HEK293T (cell line): ENCODE data around the gene TXN2.

ENCODE experiments used
- CTCF ChIA-PET: fragments of 350-600 bp; formaldehyde crosslinking; extraction: SDS; loops from one replicate; lab custom pipeline; 2021; ENCODE audit warnings: antibody characterized with exemption, inconsistent platforms; lab: Yijun Ruan, JAX
- POLR2A ChIA-PET: fragments of 350-600 bp; formaldehyde crosslinking; extraction: SDS; loops from one replicate; lab custom pipeline; 2020; ENCODE audit warnings: antibody characterized with exemption, inconsistent platforms; lab: Yijun Ruan, JAX
- DNase-seq: peaks from one replicate; pipeline ENCODE4 v3.0.0; 2012; ENCODE audit warnings: mixed read lengths; ENCODE audit errors: extremely low spot score
- ARNT ChIP-seq: fragments of 450-650 bp; IDR thresholded peaks from 2 replicates; pipeline ENCODE4 v1.6.1; 2017; ENCODE audit warnings: mild to moderate bottlenecking
- BHLHE40 ChIP-seq: fragments of 450-650 bp; IDR thresholded peaks from 2 replicates; pipeline ENCODE4 v1.6.1; 2016; ENCODE audit warnings: mild to moderate bottlenecking, moderate library complexity, borderline replicate concordance
- CTBP1 ChIP-seq: fragments of 450-650 bp; IDR thresholded peaks from 2 replicates; pipeline ENCODE4 v1.6.1; 2016; ENCODE audit warnings: borderline replicate concordance
- ELF4 ChIP-seq: fragments of 450-650 bp; IDR thresholded peaks from 2 replicates; pipeline ENCODE4 v1.6.1; 2017; ENCODE audit warnings: antibody characterized with exemption
- FOXA1 ChIP-seq: fragments of 450-650 bp; IDR thresholded peaks from 2 replicates; pipeline ENCODE4 v1.6.1; 2016; ENCODE audit warnings: mild to moderate bottlenecking
- FOXK2 ChIP-seq: fragments of 450-650 bp; IDR thresholded peaks from 2 replicates; pipeline ENCODE4 v1.6.1; 2016; ENCODE audit warnings: mild to moderate bottlenecking
- FOXM1 ChIP-seq: fragments of 450-650 bp; IDR thresholded peaks from 2 replicates; pipeline ENCODE4 v1.6.1; 2017; ENCODE audit warnings: mild to moderate bottlenecking, borderline replicate concordance
- HDGF ChIP-seq: fragments of 450-650 bp; IDR thresholded peaks from 2 replicates; pipeline ENCODE4 v1.6.1; 2017; ENCODE audit warnings: antibody characterized with exemption, borderline replicate concordance
- L3MBTL2 ChIP-seq: fragments of 450-650 bp; conservative IDR thresholded peaks from 2 replicates; pipeline ENCODE4 v1.6.1; 2016; ENCODE audit warnings: mild to moderate bottlenecking
- LEF1 ChIP-seq: fragments of 450-650 bp; IDR thresholded peaks from 2 replicates; pipeline ENCODE4 v1.6.1; 2017; ENCODE audit warnings: mild to moderate bottlenecking, borderline replicate concordance
- NFRKB ChIP-seq: fragments of 450-650 bp; IDR thresholded peaks from 2 replicates; pipeline ENCODE4 v1.6.1; 2016; ENCODE audit warnings: mild to moderate bottlenecking, moderate library complexity
- PKNOX1 ChIP-seq: fragments of 450-650 bp; IDR thresholded peaks from 2 replicates; pipeline ENCODE4 v1.6.1; 2016
- SP1 ChIP-seq: fragments of 450-650 bp; IDR thresholded peaks from 2 replicates; pipeline ENCODE4 v1.6.1; 2017
- SUZ12 ChIP-seq: fragments of 450-650 bp; IDR thresholded peaks from 2 replicates; pipeline ENCODE4 v1.6.1; 2016; ENCODE audit warnings: mild to moderate bottlenecking
- TARDBP ChIP-seq: fragments of 450-650 bp; IDR thresholded peaks from 2 replicates; pipeline ENCODE4 v1.6.1; 2016
- ZNF384 ChIP-seq: fragments of 450-650 bp; IDR thresholded peaks from 2 replicates; pipeline ENCODE4 v1.6.1; 2016

The TXN2 gene

GRCh38 chr22:36472689-36473088 is 8.8 kb downstream of the TXN2 start:
- ChIA-PET POLR2A (no interaction called here), CTCF (no interaction called here)
- TF ChIP-seq ARNT (no peak), NFRKB (no peak), FOXK2 (no peak), PKNOX1 (no peak), ELF4 (no peak), BHLHE40 (no peak), SP1 (no peak), SUZ12 (no peak), ZNF384 (no peak), LEF1 (no peak), TARDBP (no peak), FOXM1 (no peak), FOXA1 (no peak), L3MBTL2 (no peak), CTBP1 (no peak), HDGF (no peak)

DNA sequence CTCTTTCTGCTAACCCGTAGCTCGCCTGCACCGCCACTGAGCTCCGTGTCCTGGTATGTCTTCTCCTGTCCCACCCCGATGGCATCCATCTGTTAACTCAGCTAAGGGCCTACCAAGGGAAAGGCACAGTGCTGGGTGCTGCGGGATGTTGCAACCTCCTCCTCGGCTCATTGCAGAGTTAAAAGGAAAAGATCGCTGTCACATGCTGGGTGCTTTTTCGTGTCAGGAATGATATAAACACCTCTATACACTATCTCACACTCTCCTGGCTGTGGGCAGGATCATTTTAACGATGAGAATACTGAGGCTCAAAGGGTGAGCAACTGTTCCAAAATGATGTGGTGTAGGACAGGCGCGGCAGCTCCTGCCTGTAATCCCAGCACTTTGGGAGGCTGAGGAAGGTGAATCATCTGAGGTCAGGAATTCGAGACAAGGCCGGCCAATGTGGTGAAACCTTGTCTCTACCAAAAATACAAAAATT is 10.1 kb downstream of the TXN2 start:
- CTCF ChIA-PET: interaction anchor here (0.9 to 1.9 kb wide), 4 partner anchors 12 to 176 kb away, joined by 4 to 36 read pairs (median 8); no protein-coding TSS in a partner anchor
- POLR2A ChIA-PET: interaction anchor here (1.0 to 2.1 kb wide), 3 partner anchors 12 to 169 kb away, joined by 3 to 6 read pairs (median 3); partner anchors contain the start of gene MYH9
- TF ChIP-seq FOXK2 (no peak), ARNT (no peak)
- no peak for DNase-seq

More at GRCh38 chr22:36472689-36473088, 8.8 kb downstream of the TXN2 start:
- DNase-seq: no peak

- TF ChIP-seq ZNF384 (no peak), HDGF (no peak), PKNOX1 (no peak), CTBP1 (no peak), FOXK2 (no peak), L3MBTL2 (no peak), ELF4 (no peak), LEF1 (no peak), FOXM1 (no peak), SUZ12 (no peak)
- no peak for DNase-seq
- POLR2A ChIA-PET: interaction anchor here (1.0 to 2.1 kb wide), 4 partner anchors 11 to 169 kb away, joined by 3 to 6 read pairs (median 4); partner anchors contain the start of gene MYH9
- CTCF ChIA-PET: interaction anchor here (0.7 to 1.9 kb wide), 5 partner anchors 12 to 177 kb away, joined by 3 to 36 read pairs (median 6); no protein-coding TSS in a partner anchor
Measured at GRCh38 chr22:36470994-36471331, 10.5 kb downstream of the TXN2 start.

- peak; percentile 92 for DNase-seq
- ChIA-PET POLR2A (interaction anchor here (1.0 to 2.1 kb wide), 6 partner anchors 11 to 168 kb away, joined by 3 to 7 read pairs (median 4); partner anchors contain the start of genes MYH9 and TXN2), CTCF (interaction anchor here (0.7 to 1.9 kb wide), 10 partner anchors 10 to 177 kb away, joined by 3 to 36 read pairs (median 4); no protein-coding TSS in a partner anchor)
- TF ChIP-seq HDGF (peak; percentile 91; the same call in 1 of the 2 replicates), FOXK2 (no peak)
Measured at GRCh38 chr22:36470162-36470993, 11.1 kb downstream of the TXN2 start.

DNA sequence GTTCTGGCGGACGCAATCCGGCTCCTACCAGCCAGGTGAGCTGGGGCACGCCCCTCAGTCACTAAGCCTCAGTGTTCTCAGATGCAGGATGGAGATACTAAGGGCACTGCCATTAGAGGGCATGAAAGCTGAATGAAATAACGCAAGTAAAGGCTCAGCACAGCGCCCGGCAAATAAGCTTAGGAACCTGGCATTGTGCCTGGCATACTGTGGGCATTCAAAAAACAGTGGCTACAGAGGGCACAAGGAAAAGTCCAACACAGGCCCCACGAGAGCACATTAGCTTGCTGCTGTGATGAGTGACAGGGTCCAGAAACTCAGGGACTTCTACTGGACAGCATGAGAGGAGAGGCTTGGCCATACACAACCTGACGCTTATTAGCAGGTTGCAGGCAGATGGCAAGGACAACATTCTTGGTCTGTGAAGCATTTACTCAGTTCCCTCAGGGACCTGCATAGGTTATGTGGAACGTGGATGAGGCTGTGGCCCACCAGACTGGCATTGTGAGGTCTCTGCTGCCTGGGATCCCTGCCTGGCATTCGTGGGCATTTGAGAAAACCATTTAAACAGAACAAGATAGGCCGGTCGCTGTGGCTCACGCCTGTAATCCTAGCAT is 12.2 kb downstream of the TXN2 start:
- no peak for DNase-seq
- CTCF ChIA-PET: interaction anchor here (1.3 kb wide), 1 partner anchor 89 kb away, joined by 3 read pairs; no protein-coding TSS in a partner anchor
- TF ChIP-seq FOXM1: no peak
- TF ChIP-seq HDGF: no peak
- TF ChIP-seq TARDBP: no peak
- TF ChIP-seq BHLHE40: no peak
- TF ChIP-seq NFRKB: no peak
- no peak for TF ChIP-seq SP1
- no peak for TF ChIP-seq PKNOX1
- no peak for TF ChIP-seq L3MBTL2
- TF ChIP-seq CTBP1: no peak
- no peak for TF ChIP-seq ARNT
- no peak for TF ChIP-seq FOXA1
- TF ChIP-seq LEF1: no peak
- TF ChIP-seq SUZ12: no peak
- TF ChIP-seq ELF4: no peak
- no peak for TF ChIP-seq ZNF384
- TF ChIP-seq FOXK2: no peak
- POLR2A ChIA-PET: no interaction called here

DNA sequence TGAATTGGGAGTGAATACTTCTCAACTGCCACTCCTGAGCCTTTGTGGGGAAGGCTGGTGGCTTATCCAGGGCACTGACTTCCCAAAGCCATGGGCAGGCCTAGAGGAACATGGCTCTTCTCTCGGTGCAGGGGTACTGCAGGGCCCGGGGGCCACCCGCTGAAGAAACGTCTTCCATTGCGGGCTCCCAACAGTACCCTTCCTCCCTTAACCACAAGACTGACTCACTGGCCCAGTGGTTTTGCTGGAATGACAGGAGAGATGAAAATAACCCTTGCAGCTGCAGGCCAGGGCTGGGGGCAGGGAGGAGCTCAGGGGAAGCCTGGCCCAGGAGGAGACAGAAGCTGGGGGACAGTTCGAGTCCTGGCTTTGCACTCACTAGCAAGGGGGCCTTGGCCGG is 13.5 kb downstream of the TXN2 start:
- no peak for DNase-seq
- TF ChIP-seq SP1: no peak
- no peak for TF ChIP-seq SUZ12
- TF ChIP-seq L3MBTL2: no peak
- no peak for TF ChIP-seq TARDBP
- no peak for TF ChIP-seq LEF1
- TF ChIP-seq FOXA1: no peak
- ChIA-PET POLR2A (no interaction called here), CTCF (no interaction called here)
